ENCODE results near the gene RALGPS1. TPM values are rescaled to one million over a fixed set of nuclear protein-coding genes. Genes with fewer than 3 reads are reported as not detected.

RALGPS1 gene
- total and polyA plus RNA-seq, 2 of the 8 experiments (the other 6 are each of a cell fraction or from before 2014, with no cell fraction given), result 20.0 to 23.5 TPM

DNA sequence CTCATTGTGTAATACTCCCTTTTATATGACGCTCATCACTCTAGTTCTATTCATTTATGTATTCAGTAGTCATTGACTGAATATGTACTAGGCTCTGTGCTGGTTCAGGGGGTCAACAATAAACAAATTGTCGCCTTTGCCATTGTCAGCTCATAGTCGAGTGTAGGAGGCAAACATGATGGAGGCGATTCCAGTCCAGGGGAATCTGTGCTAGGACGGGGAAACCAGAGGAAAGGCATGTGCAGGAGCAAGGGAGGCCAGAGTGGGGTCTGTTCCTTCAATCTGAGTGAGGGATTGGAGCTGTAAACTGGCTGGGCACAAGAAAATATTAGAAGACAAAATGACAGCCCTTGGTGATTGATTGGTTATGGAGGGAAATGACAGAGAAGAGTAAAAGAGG is 123.9 kb downstream of the RALGPS1 start:
- no peak overlapping the region for H3K4me2 ChIP-seq (ENCODE audit: insufficient read depth in 1 of 2, low read depth in 2 of 2, low read length in 2 of 2)
- no peak overlapping the region for H3K4me3 ChIP-seq (ENCODE audit: extremely low read depth in 1 of 4, insufficient read depth in 2 of 4, low read depth in 3 of 4, low read length in 4 of 4)
- no peaks in the 10 kb centered on the region for H3K79me2 ChIP-seq (ENCODE audit: control insufficient read depth in 1 of 2, insufficient read depth in 2 of 2, low read length in 2 of 2)
- no peak overlapping the region for H3K27ac ChIP-seq (ENCODE audit: low read depth, low read length)
- H3K27me3 ChIP-seq (replicated peaks in 1 of 4; ENCODE audit: control insufficient read depth in 3 of 4, extremely low read depth in 1 of 4, insufficient read depth in 3 of 4, low read length in 3 of 4), result no peaks in the 10 kb centered on the region
- H3K23ac ChIP-seq (ENCODE audit: insufficient read length), result no peak overlapping the region
- no peak overlapping the region for H3K18ac ChIP-seq (ENCODE audit: extremely low read depth, low read length)
- H4K91ac ChIP-seq (replicated peaks; ENCODE audit: insufficient read length, low read length), result no peak overlapping the region
- no peaks in the 10 kb centered on the region for H3K36me3 ChIP-seq (ENCODE audit: control insufficient read depth in 2 of 4, insufficient read depth in 4 of 4, low read length in 3 of 4)
- no peak overlapping the region for H3K56ac ChIP-seq (replicated peaks; ENCODE audit: insufficient read length, low read depth, low read length)
- H2BK20ac ChIP-seq (ENCODE audit: low read length), result no peak overlapping the region
- CTCF ChIA-PET (ENCODE audit: partially characterized antibody), result interaction anchor here (0.6 kb wide), 1 partner anchor 19 kb away, joined by 3 read pairs; no protein-coding TSS in a partner anchor
- TF ChIP-seq RAD21 (IDR thresholded peaks at IDR 0.05 in 1 of 2, conservative IDR thresholded peaks at IDR 0.05 in 1 of 2; ENCODE audit: low read depth in 2 of 2, low read length in 2 of 2) (no peak), GTF2F1 (IDR thresholded peaks at IDR 0.05; ENCODE audit: borderline replicate concordance, low read depth, low read length) (no peak), POLR2AphosphoS5 (IDR thresholded peaks at IDR 0.05; ENCODE audit: low read depth, low read length) (no peak), POLR2A (IDR thresholded peaks at IDR 0.05; ENCODE audit: control extremely low read depth in 1 of 2, low read depth in 2 of 2, low read length in 2 of 2) (no peak), KDM4A (IDR thresholded peaks at IDR 0.05; ENCODE audit: low read depth, low read length, severe bottlenecking) (no peak), KDM1A (IDR thresholded peaks at IDR 0.05; ENCODE audit: borderline replicate concordance, low read length) (no peak), ZNF274 (IDR thresholded peaks at IDR 0.05; ENCODE audit: borderline replicate concordance, extremely low read depth, low read length) (no peak), FOSL1 (IDR thresholded peaks at IDR 0.05; ENCODE audit: insufficient read depth, low read depth, low read length) (no peak), CHD2 (IDR thresholded peaks at IDR 0.05; ENCODE audit: low read length) (no peak), EZH2 (IDR thresholded peaks at IDR 0.05; ENCODE audit: low read depth, low read length, severe bottlenecking) (no peak), SP2 (IDR thresholded peaks at IDR 0.05; ENCODE audit: low read length) (no peak)
- no peak overlapping the region for H3K9ac ChIP-seq (replicated peaks in 1 of 4; ENCODE audit: extremely low read depth in 1 of 4, low read depth in 3 of 4, low read length in 3 of 4)
- no peak overlapping the region for H2BK120ac ChIP-seq (replicated peaks; ENCODE audit: low read depth, low read length)
- H2BK5ac ChIP-seq (ENCODE audit: low read depth, low read length), result no peak overlapping the region
- no peaks in the 10 kb centered on the region for H3K9me3 ChIP-seq (ENCODE audit: insufficient read depth in 2 of 2, low read depth in 1 of 2, low read length in 1 of 2)
- H3K4me1 ChIP-seq (replicated peaks in 1 of 4; ENCODE audit: control insufficient read depth in 3 of 4, insufficient read depth in 4 of 4, low read length in 3 of 4), result no peaks in the 10 kb centered on the region
- no peak overlapping the region for H2BK12ac ChIP-seq (ENCODE audit: low read depth, low read length)
- no peak for DNase-seq (ENCODE audit: low read depth in 1 of 2, low spot score in 2 of 2)
- FAIRE-seq, result no peak
- H4K20me1 ChIP-seq (replicated peaks in 1 of 2; ENCODE audit: control insufficient read depth in 1 of 2, insufficient read depth in 2 of 2, low read length in 2 of 2), result no peaks in the 10 kb centered on the region
- POLR2A ChIA-PET (ENCODE audit: partially characterized antibody), result interaction anchor here (1.3 kb wide), 1 partner anchor 46 kb away, joined by 3 read pairs; no protein-coding TSS in a partner anchor
- H3K23me2 ChIP-seq (ENCODE audit: low read depth, low read length), result no peaks in the 10 kb centered on the region
- WGBS, 2 experiments (ENCODE audit: extremely low coverage in 1 of 2, insufficient coverage in 1 of 2, insufficient read length in 1 of 2, insufficient replicate concordance in 2 of 2, low coverage in 1 of 2, low lambda C conversion rate in 2 of 2, missing lambda C conversion rate in 1 of 2), result 90% methylated on average over 5 of the region's 5 CpGs; no CpG with 5 or more reads in 1 of the 2 experiments
- no peak overlapping the region for H4K5ac ChIP-seq (ENCODE audit: insufficient read length, low read depth, low read length)
- no peak overlapping the region for H3K4ac ChIP-seq (replicated peaks; ENCODE audit: insufficient read length, low read depth, low read length)
- no peak overlapping the region for H3K14ac ChIP-seq (ENCODE audit: insufficient read length)
- H2AFZ ChIP-seq (ENCODE audit: low read length), result no peak overlapping the region
- H3K79me1 ChIP-seq (ENCODE audit: low read depth, low read length), result no peaks in the 10 kb centered on the region
- no peak overlapping the region for H4K8ac ChIP-seq (ENCODE audit: extremely low read depth, insufficient read depth, low read length)
- no peak overlapping the region for H2AK5ac ChIP-seq (ENCODE audit: low read depth, low read length)
- H2BK15ac ChIP-seq (ENCODE audit: low read length), result no peak overlapping the region

Data from H1 (cell line).